NCI-H2171 treated with DMSO at 0.1 percent for 48 hours (cell line): ENCODE data around the gene FBXO15.

Experiments used
- DNase-seq: peaks from one replicate; lab custom pipeline; 2025; lab: John Stamatoyannopoulos, UW

Gene FBXO15

GRCh38 chr18:74153377-74153776 lies 5.7 kb upstream of the FBXO15 start:
- DNase-seq, result no peak

GRCh38 chr18:74152857-74153256 lies 5.2 kb upstream of the FBXO15 start:
- DNase-seq, result no peak

- no peak for DNase-seq
Measured at GRCh38 chr18:74152270-74152669, 4.6 kb upstream of the FBXO15 start.

- no peak for DNase-seq
Measured at GRCh38 chr18:74149878-74150277, 2.2 kb upstream of the FBXO15 start.

GRCh38 chr18:74148543-74149070 lies 973 bp upstream of the FBXO15 start:
- no peak for DNase-seq

GRCh38 chr18:74147491-74147778 lies 199 bp downstream of the FBXO15 start:
- no peak for DNase-seq

- DNase-seq, result no peak
Measured at GRCh38 chr18:74146756-74147155, 878 bp downstream of the FBXO15 start.

GRCh38 chr18:74142252-74142651 lies 5.4 kb downstream of the FBXO15 start:
- no peak for DNase-seq

- no peak for DNase-seq
Measured at GRCh38 chr18:74141667-74142066, 6.0 kb downstream of the FBXO15 start.

GRCh38 chr18:74140582-74140981 lies 7.1 kb downstream of the FBXO15 start:
- no peak for DNase-seq

- DNase-seq, result no peak
Measured at GRCh38 chr18:74139888-74140287, 7.7 kb downstream of the FBXO15 start.

- DNase-seq, result no peak
Measured at GRCh38 chr18:74139411-74139810, 8.2 kb downstream of the FBXO15 start.

GRCh38 chr18:74137920-74138538 lies 9.6 kb downstream of the FBXO15 start:
- DNase-seq, result no peak

- no peak for DNase-seq
Measured at GRCh38 chr18:74132201-74132600, 15.4 kb downstream of the FBXO15 start.

GRCh38 chr18:74131124-74131523 lies 16.5 kb downstream of the FBXO15 start:
- DNase-seq, result no peak

GRCh38 chr18:74128159-74128558 lies 19.5 kb downstream of the FBXO15 start:
- no peak for DNase-seq

- DNase-seq, result no peak
Measured at GRCh38 chr18:74126684-74127655, 20.7 kb downstream of the FBXO15 start.

GRCh38 chr18:74124642-74125041 lies 23.0 kb downstream of the FBXO15 start:
- no peak for DNase-seq

- DNase-seq, result no peak
Measured at GRCh38 chr18:74123200-74123599, 24.4 kb downstream of the FBXO15 start.

- DNase-seq, result no peak
Measured at GRCh38 chr18:74116633-74117554, 30.7 kb downstream of the FBXO15 start.

GRCh38 chr18:74115046-74115445 lies 32.6 kb downstream of the FBXO15 start:
- no peak for DNase-seq

- no peak for DNase-seq
Measured at GRCh38 chr18:74114116-74114515, 33.5 kb downstream of the FBXO15 start.
